ENCODE results near the gene ANTXRL. TPM values are rescaled to one million over a fixed set of nuclear protein-coding genes. Genes with fewer than 3 reads are reported as not detected.

Gene ANTXRL
- total RNA-seq, 4 donors from 2014 or later: not detected

DNA sequence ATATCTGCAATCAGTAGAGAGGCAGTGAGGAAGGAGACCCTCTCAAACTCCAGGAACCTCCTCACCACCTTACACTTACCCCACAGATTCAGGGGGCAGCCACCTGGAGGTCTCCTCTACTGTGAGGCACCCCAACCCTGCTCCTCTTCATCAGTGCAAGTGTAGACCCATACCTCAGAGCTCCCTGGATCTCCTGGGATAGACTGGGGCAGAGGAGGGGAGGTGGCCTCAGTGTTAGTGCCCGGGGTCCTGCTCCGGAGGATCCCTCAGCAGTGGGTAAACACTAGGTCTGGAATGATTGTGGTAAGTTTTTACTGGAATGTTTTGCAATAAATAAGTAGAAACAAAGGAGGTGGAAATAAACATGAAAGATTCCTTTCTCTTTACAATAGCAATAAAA lies 31.1 kb downstream of the ANTXRL start:
- 88 to 92% methylated on average over 2 of the region's 2 CpGs for WGBS, 2 donors

DNA sequence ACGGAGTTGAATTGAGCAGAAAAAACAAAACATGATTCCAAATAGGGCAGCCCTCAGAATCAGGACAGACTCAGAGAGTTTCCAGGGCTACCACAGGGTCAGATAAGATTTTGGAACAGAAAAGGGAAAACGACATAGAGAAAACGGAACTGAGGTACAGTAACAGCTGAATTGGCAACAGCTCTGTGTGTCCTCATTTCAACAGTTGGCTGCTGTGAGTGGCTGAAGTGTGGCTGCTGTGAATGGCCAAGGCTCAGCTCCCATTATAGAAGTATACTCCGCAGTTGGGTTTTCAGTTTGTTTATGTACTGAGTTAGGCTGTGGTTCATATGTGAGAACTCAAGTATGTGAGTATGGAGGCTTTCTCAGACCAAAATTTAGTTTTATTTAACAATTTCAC lies 32.0 kb downstream of the ANTXRL start:
- TF ChIP-seq, protein P1, sequence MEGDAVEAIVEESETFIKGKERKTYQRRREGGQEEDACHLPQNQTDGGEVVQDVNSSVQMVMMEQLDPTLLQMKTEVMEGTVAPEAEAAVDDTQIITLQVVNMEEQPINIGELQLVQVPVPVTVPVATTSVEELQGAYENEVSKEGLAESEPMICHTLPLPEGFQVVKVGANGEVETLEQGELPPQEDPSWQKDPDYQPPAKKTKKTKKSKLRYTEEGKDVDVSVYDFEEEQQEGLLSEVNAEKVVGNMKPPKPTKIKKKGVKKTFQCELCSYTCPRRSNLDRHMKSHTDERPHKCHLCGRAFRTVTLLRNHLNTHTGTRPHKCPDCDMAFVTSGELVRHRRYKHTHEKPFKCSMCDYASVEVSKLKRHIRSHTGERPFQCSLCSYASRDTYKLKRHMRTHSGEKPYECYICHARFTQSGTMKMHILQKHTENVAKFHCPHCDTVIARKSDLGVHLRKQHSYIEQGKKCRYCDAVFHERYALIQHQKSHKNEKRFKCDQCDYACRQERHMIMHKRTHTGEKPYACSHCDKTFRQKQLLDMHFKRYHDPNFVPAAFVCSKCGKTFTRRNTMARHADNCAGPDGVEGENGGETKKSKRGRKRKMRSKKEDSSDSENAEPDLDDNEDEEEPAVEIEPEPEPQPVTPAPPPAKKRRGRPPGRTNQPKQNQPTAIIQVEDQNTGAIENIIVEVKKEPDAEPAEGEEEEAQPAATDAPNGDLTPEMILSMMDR (IDR thresholded peaks at IDR 0.05): no peak
- TF ChIP-seq POLR2A (IDR thresholded peaks at IDR 0.05): no peak
- H3K4me3 ChIP-seq (ENCODE audit: low read depth, poor library complexity, severe bottlenecking): no peak overlapping the region
- no peak for DNase-seq (ENCODE audit: low spot score in 2 of 2)
- intact Hi-C loops (cut with DNase I; ENCODE audit: low total_unique reads): no loop called here
- 75 to 82% methylated on average over 4 of the region's 4 CpGs for WGBS, 2 donors

More for the DNA sequence above, 31.1 kb downstream of the ANTXRL start:
- peak in 1 of 2 donors; percentile 63 for DNase-seq (ENCODE audit: low spot score in 2 of 2)
- no peak for TF ChIP-seq POLR2A (IDR thresholded peaks at IDR 0.05)
- TF ChIP-seq, protein P1 (IDR thresholded peaks at IDR 0.05): no peak
- intact Hi-C loops (cut with DNase I; ENCODE audit: low total_unique reads): no loop called here
- no peak overlapping the region for H3K4me3 ChIP-seq (ENCODE audit: low read depth, poor library complexity, severe bottlenecking)

DNA sequence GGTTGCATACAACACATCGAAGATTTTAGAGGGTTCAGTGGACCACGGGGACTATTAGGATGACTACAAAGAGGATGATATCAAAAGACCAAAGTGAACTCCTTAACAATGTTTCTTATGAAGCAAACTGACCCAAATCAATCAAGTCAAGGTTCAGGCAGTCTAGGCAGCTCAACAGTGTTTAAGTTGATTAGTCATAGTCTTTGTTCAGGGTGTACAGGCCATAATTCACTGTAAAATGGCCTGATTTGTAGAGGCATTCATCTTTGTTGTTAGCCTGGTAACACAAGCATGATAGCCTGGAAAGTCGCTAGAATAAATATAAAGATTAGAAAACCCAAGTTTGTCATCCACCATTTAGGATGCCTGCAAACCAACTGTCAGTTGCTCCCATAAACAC lies 32.6 kb downstream of the ANTXRL start:
- no peak for DNase-seq (ENCODE audit: low spot score in 2 of 2)
- WGBS, 2 donors: 86 to 97% methylated on average over 3 of the region's 3 CpGs
- intact Hi-C loops (cut with DNase I; ENCODE audit: low total_unique reads): no loop called here
- TF ChIP-seq POLR2A (IDR thresholded peaks at IDR 0.05): no peak
- TF ChIP-seq, protein P1 (IDR thresholded peaks at IDR 0.05): no peak
- H3K4me3 ChIP-seq (ENCODE audit: low read depth, poor library complexity, severe bottlenecking): no peak overlapping the region

DNA sequence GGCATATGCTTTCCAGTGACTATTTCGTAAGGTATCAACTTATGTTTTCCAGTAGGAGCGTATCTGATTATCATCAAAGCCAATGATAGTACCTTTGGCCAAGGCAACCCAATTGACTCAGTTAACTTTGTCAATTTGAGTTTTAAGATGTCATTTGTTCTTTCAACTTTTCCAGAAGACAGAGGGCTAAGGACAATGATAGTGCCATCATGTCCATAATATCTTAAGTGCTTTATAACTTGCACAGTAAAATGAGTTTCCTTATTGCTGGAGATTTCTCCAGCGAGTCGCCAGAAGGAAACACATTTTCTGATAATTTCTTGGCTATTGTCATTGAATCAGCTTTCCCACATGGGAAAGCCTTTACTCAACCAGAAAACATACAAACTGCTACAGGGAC lies 35.0 kb downstream of the ANTXRL start:
- no peak for DNase-seq (ENCODE audit: low spot score in 2 of 2)
- no peak for TF ChIP-seq POLR2A (IDR thresholded peaks at IDR 0.05)
- TF ChIP-seq, protein P1 (IDR thresholded peaks at IDR 0.05): no peak
- H3K4me3 ChIP-seq (ENCODE audit: low read depth, poor library complexity, severe bottlenecking): no peak overlapping the region
- WGBS, 2 donors: 86 to 95% methylated on average over 4 of the region's 4 CpGs
- intact Hi-C loops (cut with DNase I; ENCODE audit: low total_unique reads): no loop called here

DNA sequence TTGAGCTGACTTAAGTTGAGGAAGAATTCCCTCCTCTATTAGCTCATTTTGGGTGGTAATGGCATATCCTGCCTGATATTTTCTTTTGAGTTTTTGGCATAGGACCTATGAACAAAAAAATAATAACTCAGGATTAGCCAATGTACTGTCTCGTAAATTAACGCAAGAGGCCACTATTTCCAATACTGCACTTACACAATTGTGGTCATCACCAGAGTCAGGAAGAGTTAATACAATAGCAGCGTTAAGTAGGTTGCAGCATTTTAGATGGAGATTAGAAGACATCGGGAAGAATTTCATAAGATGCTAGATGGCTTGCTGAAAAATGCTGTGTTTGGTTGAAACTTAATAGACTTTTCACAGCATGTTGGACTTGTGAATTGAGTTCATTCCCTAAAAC lies 36.4 kb downstream of the ANTXRL start:
- no peak overlapping the region for H3K4me3 ChIP-seq (ENCODE audit: low read depth, poor library complexity, severe bottlenecking)
- no peak for TF ChIP-seq POLR2A (IDR thresholded peaks at IDR 0.05)
- TF ChIP-seq, protein P1 (IDR thresholded peaks at IDR 0.05): no peak
- WGBS, 2 donors: 76 to 83% methylated on average over 4 of the region's 4 CpGs
- intact Hi-C loops (cut with DNase I; ENCODE audit: low total_unique reads): no loop called here
- no peak for DNase-seq (ENCODE audit: low spot score in 2 of 2)

DNA sequence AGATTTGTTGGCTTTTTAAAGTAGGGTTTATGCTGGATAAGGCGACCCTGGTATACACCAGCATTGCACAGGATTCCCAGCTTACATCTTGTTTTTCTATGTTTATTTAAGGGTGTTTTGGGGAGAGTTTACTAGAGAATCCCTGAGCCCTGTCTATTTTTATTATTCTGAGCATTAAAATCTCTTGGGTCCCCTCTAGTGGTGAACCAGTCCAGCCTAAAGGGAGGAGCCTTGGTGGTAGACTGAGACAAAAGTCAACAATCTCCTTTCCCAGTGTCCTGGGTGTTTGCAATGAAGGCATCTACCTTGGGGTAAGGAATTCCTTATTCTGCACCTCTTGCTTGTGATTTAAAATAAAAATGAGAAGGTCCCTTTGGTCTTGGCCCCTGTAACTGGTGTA lies 38.2 kb downstream of the ANTXRL start:
- H3K4me3 ChIP-seq (ENCODE audit: low read depth, poor library complexity, severe bottlenecking): no peak overlapping the region
- no peak for DNase-seq (ENCODE audit: low spot score in 2 of 2)
- intact Hi-C loops (cut with DNase I; ENCODE audit: low total_unique reads): no loop called here
- TF ChIP-seq, protein P1 (IDR thresholded peaks at IDR 0.05): no peak
- TF ChIP-seq POLR2A (IDR thresholded peaks at IDR 0.05): no peak
- WGBS, 2 donors: 86 to 91% methylated on average over 1 of the region's 1 CpG

Data from lower leg skin (tissue), 4 donors.